HEK293T (cell line): Measurements from ENCODE around the gene CLDN19.

Experiments used
- CTCF ChIA-PET: fragments of 350-600 bp; formaldehyde crosslinking; extraction: SDS; loops from one replicate; lab custom pipeline; 2021; ENCODE audit warnings: antibody characterized with exemption, inconsistent platforms; lab: Yijun Ruan, JAX
- POLR2A ChIA-PET: fragments of 350-600 bp; formaldehyde crosslinking; extraction: SDS; loops from one replicate; lab custom pipeline; 2020; ENCODE audit warnings: antibody characterized with exemption, inconsistent platforms; lab: Yijun Ruan, JAX
- DNase-seq: peaks from one replicate; pipeline ENCODE4 v3.0.0; 2012; ENCODE audit warnings: mixed read lengths; ENCODE audit errors: extremely low spot score
- ARNT ChIP-seq: fragments of 450-650 bp; IDR thresholded peaks from 2 replicates; pipeline ENCODE4 v1.6.1; 2017; ENCODE audit warnings: mild to moderate bottlenecking
- BHLHE40 ChIP-seq: fragments of 450-650 bp; IDR thresholded peaks from 2 replicates; pipeline ENCODE4 v1.6.1; 2016; ENCODE audit warnings: mild to moderate bottlenecking, moderate library complexity, borderline replicate concordance
- CTBP1 ChIP-seq: fragments of 450-650 bp; IDR thresholded peaks from 2 replicates; pipeline ENCODE4 v1.6.1; 2016; ENCODE audit warnings: borderline replicate concordance
- ELF4 ChIP-seq: fragments of 450-650 bp; IDR thresholded peaks from 2 replicates; pipeline ENCODE4 v1.6.1; 2017; ENCODE audit warnings: antibody characterized with exemption
- FOXA1 ChIP-seq: fragments of 450-650 bp; IDR thresholded peaks from 2 replicates; pipeline ENCODE4 v1.6.1; 2016; ENCODE audit warnings: mild to moderate bottlenecking
- FOXK2 ChIP-seq: fragments of 450-650 bp; IDR thresholded peaks from 2 replicates; pipeline ENCODE4 v1.6.1; 2016; ENCODE audit warnings: mild to moderate bottlenecking
- FOXM1 ChIP-seq: fragments of 450-650 bp; IDR thresholded peaks from 2 replicates; pipeline ENCODE4 v1.6.1; 2017; ENCODE audit warnings: mild to moderate bottlenecking, borderline replicate concordance
- HDGF ChIP-seq: fragments of 450-650 bp; IDR thresholded peaks from 2 replicates; pipeline ENCODE4 v1.6.1; 2017; ENCODE audit warnings: antibody characterized with exemption, borderline replicate concordance
- L3MBTL2 ChIP-seq: fragments of 450-650 bp; conservative IDR thresholded peaks from 2 replicates; pipeline ENCODE4 v1.6.1; 2016; ENCODE audit warnings: mild to moderate bottlenecking
- LEF1 ChIP-seq: fragments of 450-650 bp; IDR thresholded peaks from 2 replicates; pipeline ENCODE4 v1.6.1; 2017; ENCODE audit warnings: mild to moderate bottlenecking, borderline replicate concordance
- NFRKB ChIP-seq: fragments of 450-650 bp; IDR thresholded peaks from 2 replicates; pipeline ENCODE4 v1.6.1; 2016; ENCODE audit warnings: mild to moderate bottlenecking, moderate library complexity
- SP1 ChIP-seq: fragments of 450-650 bp; IDR thresholded peaks from 2 replicates; pipeline ENCODE4 v1.6.1; 2017
- SUZ12 ChIP-seq: fragments of 450-650 bp; IDR thresholded peaks from 2 replicates; pipeline ENCODE4 v1.6.1; 2016; ENCODE audit warnings: mild to moderate bottlenecking
- TARDBP ChIP-seq: fragments of 450-650 bp; IDR thresholded peaks from 2 replicates; pipeline ENCODE4 v1.6.1; 2016
- ZNF384 ChIP-seq: fragments of 450-650 bp; IDR thresholded peaks from 2 replicates; pipeline ENCODE4 v1.6.1; 2016
- TF ChIP-seq, protein P1 (sequence below): fragments of 450-650 bp; IDR thresholded peaks from 2 replicates; pipeline ENCODE4 v1.6.1; 2016

CLDN19 gene

DNA sequence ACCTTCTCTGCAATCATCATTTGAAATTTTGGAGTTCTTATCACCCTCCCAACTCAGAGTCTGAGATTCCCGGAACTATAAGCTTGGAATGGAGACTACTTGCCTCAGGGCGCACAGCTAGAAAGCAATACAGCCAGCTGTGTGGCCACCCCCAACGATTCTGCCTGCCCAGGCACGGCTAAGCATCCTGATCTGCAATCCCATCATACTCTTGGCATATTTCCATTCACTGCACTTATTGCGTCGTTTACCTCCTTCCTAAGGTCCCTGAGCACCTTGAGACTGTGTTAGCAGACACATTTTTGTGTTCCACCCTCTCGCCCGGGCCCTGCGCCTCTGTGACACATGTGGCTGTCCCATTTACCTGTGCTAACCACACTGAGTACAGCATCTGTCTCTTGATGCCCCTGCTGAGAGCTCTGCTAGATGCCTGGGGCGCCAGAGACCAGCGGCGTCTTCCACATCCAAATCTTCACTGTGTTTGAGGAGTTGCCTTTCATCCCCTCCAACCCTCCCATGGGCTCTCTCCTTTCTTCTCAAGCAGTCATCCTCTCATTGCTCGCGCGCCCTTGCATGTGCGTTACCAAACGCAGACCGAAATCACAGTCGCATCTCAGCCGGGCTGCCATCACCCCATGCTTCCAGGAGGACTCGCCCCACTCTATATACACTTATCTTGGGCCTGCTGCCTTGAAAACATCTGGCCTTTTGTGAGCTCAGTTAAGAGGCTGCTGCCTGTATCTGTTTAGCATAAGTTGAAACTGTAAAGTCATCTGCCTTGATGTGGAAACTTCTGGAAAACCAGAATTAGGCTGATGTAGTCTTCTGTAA lies 3.5 kb upstream of the CLDN19 start:
- POLR2A ChIA-PET, result interaction anchor here (1.2 kb wide), 1 partner anchor 24 kb away, joined by 3 read pairs; the partner anchor contains the start of genes C1orf50 and P3H1
- CTCF ChIA-PET, result interaction anchor here (0.6 kb wide), 1 partner anchor 227 kb away, joined by 4 read pairs; no protein-coding TSS in a partner anchor
- no peak for DNase-seq
- TF ChIP-seq FOXM1 (no peak), ARNT (no peak), BHLHE40 (no peak), ELF4 (no peak), NFRKB (no peak), ZNF384 (no peak), L3MBTL2 (no peak), FOXK2 (no peak)
- TF ChIP-seq, protein P1, sequence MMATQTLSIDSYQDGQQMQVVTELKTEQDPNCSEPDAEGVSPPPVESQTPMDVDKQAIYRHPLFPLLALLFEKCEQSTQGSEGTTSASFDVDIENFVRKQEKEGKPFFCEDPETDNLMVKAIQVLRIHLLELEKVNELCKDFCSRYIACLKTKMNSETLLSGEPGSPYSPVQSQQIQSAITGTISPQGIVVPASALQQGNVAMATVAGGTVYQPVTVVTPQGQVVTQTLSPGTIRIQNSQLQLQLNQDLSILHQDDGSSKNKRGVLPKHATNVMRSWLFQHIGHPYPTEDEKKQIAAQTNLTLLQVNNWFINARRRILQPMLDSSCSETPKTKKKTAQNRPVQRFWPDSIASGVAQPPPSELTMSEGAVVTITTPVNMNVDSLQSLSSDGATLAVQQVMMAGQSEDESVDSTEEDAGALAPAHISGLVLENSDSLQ, result no peak

DNA sequence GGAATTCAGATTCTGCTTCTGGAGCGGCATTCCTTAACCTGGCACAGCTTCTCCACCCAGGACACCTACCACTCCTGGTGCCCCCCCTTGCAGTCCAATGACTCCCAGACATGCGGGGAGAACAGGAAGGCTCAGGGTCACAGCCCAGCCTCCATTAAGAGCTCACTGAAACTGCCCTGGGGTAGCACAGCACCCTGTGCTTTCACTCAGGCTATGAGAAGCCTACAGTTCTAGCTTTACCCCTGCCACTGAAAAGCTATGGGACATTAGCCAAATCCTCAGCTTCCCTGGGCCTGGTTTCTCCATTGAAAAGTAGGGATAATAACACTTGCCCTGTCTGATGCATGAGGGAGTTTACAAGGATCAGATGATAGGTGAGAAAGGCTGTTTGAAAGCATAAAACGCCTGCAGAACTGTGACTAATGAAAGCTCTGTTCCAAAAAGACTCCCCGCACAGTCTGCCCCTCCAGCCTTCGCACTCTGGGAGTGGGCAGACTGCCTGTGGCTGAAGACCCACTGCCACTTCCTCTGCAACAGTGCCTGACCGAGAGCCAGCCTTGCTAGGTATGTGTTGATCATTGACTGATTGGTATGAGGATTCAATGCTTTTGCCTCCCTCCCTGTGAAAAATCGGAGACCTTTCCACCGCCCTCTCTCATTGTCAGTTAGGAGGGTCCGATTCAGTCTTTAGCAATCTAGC lies 2.7 kb upstream of the CLDN19 start:
- TF ChIP-seq FOXK2 (no peak), NFRKB (no peak), ZNF384 (no peak), FOXA1 (no peak), FOXM1 (no peak), HDGF (no peak), BHLHE40 (no peak), TARDBP (no peak), LEF1 (no peak), SP1 (no peak), ELF4 (no peak), L3MBTL2 (no peak), ARNT (no peak), SUZ12 (no peak), CTBP1 (no peak)
- TF ChIP-seq, protein P1, result no peak
- POLR2A ChIA-PET, result interaction anchor here (1.2 kb wide), 1 partner anchor 24 kb away, joined by 3 read pairs; the partner anchor contains the start of genes C1orf50 and P3H1
- CTCF ChIA-PET, result interaction anchor here (0.6 kb wide), 1 partner anchor 226 kb away, joined by 4 read pairs; no protein-coding TSS in a partner anchor
- DNase-seq, result no peak

DNA sequence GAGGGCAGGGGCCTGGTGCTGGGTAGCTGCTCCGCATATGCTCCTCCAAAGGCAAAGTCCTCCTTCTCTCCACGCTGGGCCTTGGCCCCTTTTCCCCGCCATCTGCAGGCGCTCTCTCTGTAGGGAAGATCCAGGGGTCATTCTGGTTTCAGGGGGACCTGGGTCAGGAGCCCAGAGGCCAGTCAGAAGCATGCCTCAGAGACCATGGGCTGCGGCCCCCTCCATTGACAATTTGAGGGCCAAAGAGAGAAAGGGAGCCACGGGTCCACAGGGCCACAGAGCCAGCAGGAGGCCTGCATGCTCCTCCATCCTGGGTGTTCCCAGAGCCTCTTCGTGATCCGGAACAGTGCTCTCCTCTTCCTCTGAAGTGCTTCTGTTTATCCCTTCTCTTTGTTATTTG lies 2.1 kb upstream of the CLDN19 start:
- TF ChIP-seq SP1 (no peak), LEF1 (no peak), TARDBP (no peak), SUZ12 (no peak), ZNF384 (no peak), HDGF (no peak), ELF4 (no peak), FOXK2 (no peak), CTBP1 (no peak), FOXA1 (no peak), BHLHE40 (no peak), NFRKB (no peak), FOXM1 (no peak), L3MBTL2 (no peak), ARNT (no peak)
- TF ChIP-seq, protein P1, result no peak
- ChIA-PET CTCF (interaction anchor here (1.0 kb wide), 1 partner anchor 11 kb away, joined by 3 read pairs; no protein-coding TSS in a partner anchor), POLR2A (no interaction called here)
- DNase-seq, result no peak

GRCh38 chr1:42741706-42742105 lies 1.7 kb upstream of the CLDN19 start:
- CTCF ChIA-PET, result interaction anchor here (0.6 to 1.0 kb wide), 2 partner anchors 11 to 121 kb away, joined by 3 to 5 read pairs; no protein-coding TSS in a partner anchor
- POLR2A ChIA-PET, result no interaction called here
- DNase-seq, result no peak
- TF ChIP-seq ARNT (no peak), TARDBP (no peak), FOXA1 (no peak)

GRCh38 chr1:42740851-42741580 lies 980 bp upstream of the CLDN19 start:
- no peak for DNase-seq
- ChIA-PET CTCF (interaction anchor here (0.6 to 1.0 kb wide), 3 partner anchors 10 to 120 kb away, joined by 3 to 5 read pairs (median 3); no protein-coding TSS in a partner anchor), POLR2A (interaction anchor here (1.7 kb wide), 1 partner anchor 26 kb away, joined by 7 read pairs; the partner anchor contains the start of genes C1orf50 and P3H1)
- TF ChIP-seq TARDBP, result no peak
- TF ChIP-seq ELF4, result no peak
- TF ChIP-seq SP1, result no peak
- TF ChIP-seq HDGF, result no peak
- TF ChIP-seq ARNT, result no peak
- TF ChIP-seq CTBP1, result no peak
